RWPE2 (cell line): Measurements from ENCODE around the gene NASP.

Experiments
- ATAC-seq: fragments of 200-7000 bp; cut with Tn5 transposase; 3 replicates; pipeline ENCODE4 v1.9.1; 2021; ENCODE audit warnings: low read depth
- DNase-seq: peaks from one replicate; pipeline ENCODE4 v3.0.0-alpha.2; 2020; ENCODE audit warnings: low spot score
- H3K27ac ChIP-seq: fragments of 450-650 bp; 2 replicates; pipeline ENCODE4 v1.5.1; 2017; ENCODE audit warnings: mild to moderate bottlenecking; ENCODE audit not compliant: poor library complexity, severe bottlenecking
- H3K27me3 ChIP-seq: fragments of 250-450 bp; sonication (Bioruptor Pico); 2 replicates; pipeline ENCODE4 v1.5.1; 2021; ENCODE audit warnings: mild to moderate bottlenecking, moderate library complexity; ENCODE audit not compliant: insufficient read depth, poor library complexity, severe bottlenecking
- H3K36me3 ChIP-seq: fragments of 250-450 bp; sonication (Bioruptor Pico); 2 replicates; pipeline ENCODE4 v1.5.1; 2020; ENCODE audit warnings: low read depth, mild to moderate bottlenecking, moderate library complexity
- H3K4me1 ChIP-seq: fragments of 250-450 bp; sonication (Bioruptor Pico); 2 replicates; pipeline ENCODE4 v1.5.1; 2021; ENCODE audit warnings: mild to moderate bottlenecking, moderate library complexity; ENCODE audit not compliant: insufficient read depth, poor library complexity, severe bottlenecking
- H3K4me3 ChIP-seq: fragments of 250-450 bp; sonication (Bioruptor Pico); 2 replicates; pipeline ENCODE4 v1.5.1; 2021; ENCODE audit warnings: mild to moderate bottlenecking, moderate library complexity; ENCODE audit not compliant: severe bottlenecking
- H3K9me3 ChIP-seq: fragments of 250-450 bp; sonication (Bioruptor Pico); 2 replicates; pipeline ENCODE4 v1.5.1; 2021; ENCODE audit warnings: mild to moderate bottlenecking, moderate library complexity; ENCODE audit not compliant: severe bottlenecking
- TF ChIP-seq, protein P1 (sequence below): fragments of 450-650 bp; IDR thresholded peaks from one replicate; pipeline ENCODE4 v1.5.1; 2017; ENCODE audit warnings: mild to moderate bottlenecking, moderate library complexity; ENCODE audit not compliant: poor library complexity, severe bottlenecking

The NASP gene

GRCh38 chr1:45667321-45668111, 83.7 kb downstream of the NASP start:
- peaks cover 12% of the 10 kb centered on the region; the same call in 1 of the 2 replicates for H3K36me3 ChIP-seq
- H3K27ac ChIP-seq: no peak overlapping the region
- H3K4me3 ChIP-seq: no peak overlapping the region
- TF ChIP-seq, protein P1, sequence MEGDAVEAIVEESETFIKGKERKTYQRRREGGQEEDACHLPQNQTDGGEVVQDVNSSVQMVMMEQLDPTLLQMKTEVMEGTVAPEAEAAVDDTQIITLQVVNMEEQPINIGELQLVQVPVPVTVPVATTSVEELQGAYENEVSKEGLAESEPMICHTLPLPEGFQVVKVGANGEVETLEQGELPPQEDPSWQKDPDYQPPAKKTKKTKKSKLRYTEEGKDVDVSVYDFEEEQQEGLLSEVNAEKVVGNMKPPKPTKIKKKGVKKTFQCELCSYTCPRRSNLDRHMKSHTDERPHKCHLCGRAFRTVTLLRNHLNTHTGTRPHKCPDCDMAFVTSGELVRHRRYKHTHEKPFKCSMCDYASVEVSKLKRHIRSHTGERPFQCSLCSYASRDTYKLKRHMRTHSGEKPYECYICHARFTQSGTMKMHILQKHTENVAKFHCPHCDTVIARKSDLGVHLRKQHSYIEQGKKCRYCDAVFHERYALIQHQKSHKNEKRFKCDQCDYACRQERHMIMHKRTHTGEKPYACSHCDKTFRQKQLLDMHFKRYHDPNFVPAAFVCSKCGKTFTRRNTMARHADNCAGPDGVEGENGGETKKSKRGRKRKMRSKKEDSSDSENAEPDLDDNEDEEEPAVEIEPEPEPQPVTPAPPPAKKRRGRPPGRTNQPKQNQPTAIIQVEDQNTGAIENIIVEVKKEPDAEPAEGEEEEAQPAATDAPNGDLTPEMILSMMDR: no peak
- DNase-seq: no peak
- no peaks in the 10 kb centered on the region for H3K9me3 ChIP-seq
- no peaks in the 10 kb centered on the region for H3K27me3 ChIP-seq
- ATAC-seq: no peak
- H3K4me1 ChIP-seq: peaks cover 6% of the 10 kb centered on the region
